ENCODE data around the gene DLG5. TPM values are rescaled to one million over a fixed set of nuclear protein-coding genes. Genes with fewer than 3 reads are reported as not detected.

DLG5 gene
- polyA plus RNA-seq, 3 donors: 0.14 to 0.77 TPM; not detected in 1

DNA sequence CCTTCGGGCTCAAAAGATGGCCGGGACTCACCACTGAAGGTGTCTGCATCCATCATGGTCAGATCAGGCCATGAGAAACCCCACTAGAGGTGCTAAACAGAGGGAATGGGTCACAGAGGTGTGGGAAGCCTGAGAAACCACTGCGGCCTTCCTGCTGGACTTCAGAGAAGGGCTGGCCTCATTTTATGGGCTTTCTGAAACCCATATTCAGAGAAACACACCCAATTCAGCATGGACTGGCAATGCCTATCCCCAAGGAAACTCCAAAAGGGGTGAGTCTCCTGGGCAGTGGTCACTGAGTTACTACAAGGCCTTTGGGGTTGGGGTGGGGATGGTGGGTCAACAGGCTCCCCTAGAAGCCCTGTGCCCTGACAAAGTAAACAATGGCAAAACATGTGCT, 58.0 kb downstream of the DLG5 start:
- H4K20me1 ChIP-seq (ENCODE audit: insufficient read depth, low read length): no peaks in the 10 kb centered on the region
- no peaks in the 10 kb centered on the region for H3K9me3 ChIP-seq (replicated peaks in 1 of 2; ENCODE audit: control insufficient read depth in 1 of 2, insufficient read depth in 1 of 2, low read length in 2 of 2)
- no peak overlapping the region for H2AFZ ChIP-seq (ENCODE audit: insufficient read depth, low read depth, low read length, poor library complexity, severe bottlenecking)
- no peaks in the 10 kb centered on the region for H3K4me1 ChIP-seq (ENCODE audit: control insufficient read depth in 1 of 2, insufficient read depth in 2 of 2, low read length in 2 of 2)
- H3K36me3 ChIP-seq (replicated peaks in 1 of 2; ENCODE audit: control insufficient read depth in 1 of 2, insufficient read depth in 2 of 2, low read length in 2 of 2): no peaks in the 10 kb centered on the region
- H3K36me3 Mint-ChIP-seq: no peaks in the 10 kb centered on the region
- H3K9me3 Mint-ChIP-seq: no peaks in the 10 kb centered on the region
- H3K4me3 ChIP-seq (replicated peaks in 1 of 3; ENCODE audit: low read depth in 2 of 3, low read length in 3 of 3): no peak overlapping the region
- intact Hi-C loops (cut with micrococcal nuclease): no loop called here
- no peak for DNase-seq
- H3K9ac ChIP-seq (ENCODE audit: insufficient read depth, low read length, poor library complexity, severe bottlenecking): no peak overlapping the region
- no peak overlapping the region for H3K4me3 Mint-ChIP-seq
- no peaks in the 10 kb centered on the region for H3K4me1 Mint-ChIP-seq
- no peak overlapping the region for H3K4me2 ChIP-seq (replicated peaks; ENCODE audit: extremely low read depth, low read length, poor library complexity, severe bottlenecking)
- no peak overlapping the region for H3K27ac Mint-ChIP-seq
- TF ChIP-seq, protein P1, sequence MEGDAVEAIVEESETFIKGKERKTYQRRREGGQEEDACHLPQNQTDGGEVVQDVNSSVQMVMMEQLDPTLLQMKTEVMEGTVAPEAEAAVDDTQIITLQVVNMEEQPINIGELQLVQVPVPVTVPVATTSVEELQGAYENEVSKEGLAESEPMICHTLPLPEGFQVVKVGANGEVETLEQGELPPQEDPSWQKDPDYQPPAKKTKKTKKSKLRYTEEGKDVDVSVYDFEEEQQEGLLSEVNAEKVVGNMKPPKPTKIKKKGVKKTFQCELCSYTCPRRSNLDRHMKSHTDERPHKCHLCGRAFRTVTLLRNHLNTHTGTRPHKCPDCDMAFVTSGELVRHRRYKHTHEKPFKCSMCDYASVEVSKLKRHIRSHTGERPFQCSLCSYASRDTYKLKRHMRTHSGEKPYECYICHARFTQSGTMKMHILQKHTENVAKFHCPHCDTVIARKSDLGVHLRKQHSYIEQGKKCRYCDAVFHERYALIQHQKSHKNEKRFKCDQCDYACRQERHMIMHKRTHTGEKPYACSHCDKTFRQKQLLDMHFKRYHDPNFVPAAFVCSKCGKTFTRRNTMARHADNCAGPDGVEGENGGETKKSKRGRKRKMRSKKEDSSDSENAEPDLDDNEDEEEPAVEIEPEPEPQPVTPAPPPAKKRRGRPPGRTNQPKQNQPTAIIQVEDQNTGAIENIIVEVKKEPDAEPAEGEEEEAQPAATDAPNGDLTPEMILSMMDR (IDR thresholded peaks at IDR 0.05): no peak
- peaks cover 0 to 4% (median 0%) of the 10 kb centered on the region in 3 donors for H3K27me3 Mint-ChIP-seq (ENCODE audit: low read depth in 3 of 3)
- WGBS (ENCODE audit: insufficient coverage): 93% methylated on average over 2 of the region's 3 CpGs
- H3K27ac ChIP-seq (ENCODE audit: low read depth in 1 of 2, low read length in 2 of 2): no peak overlapping the region
- H3K27me3 ChIP-seq (ENCODE audit: control insufficient read depth in 2 of 2, insufficient read depth in 2 of 2, low read length in 2 of 2): no peaks in the 10 kb centered on the region
- no peaks in the 10 kb centered on the region for H3K79me2 ChIP-seq (ENCODE audit: insufficient read depth, low read length)

DNA sequence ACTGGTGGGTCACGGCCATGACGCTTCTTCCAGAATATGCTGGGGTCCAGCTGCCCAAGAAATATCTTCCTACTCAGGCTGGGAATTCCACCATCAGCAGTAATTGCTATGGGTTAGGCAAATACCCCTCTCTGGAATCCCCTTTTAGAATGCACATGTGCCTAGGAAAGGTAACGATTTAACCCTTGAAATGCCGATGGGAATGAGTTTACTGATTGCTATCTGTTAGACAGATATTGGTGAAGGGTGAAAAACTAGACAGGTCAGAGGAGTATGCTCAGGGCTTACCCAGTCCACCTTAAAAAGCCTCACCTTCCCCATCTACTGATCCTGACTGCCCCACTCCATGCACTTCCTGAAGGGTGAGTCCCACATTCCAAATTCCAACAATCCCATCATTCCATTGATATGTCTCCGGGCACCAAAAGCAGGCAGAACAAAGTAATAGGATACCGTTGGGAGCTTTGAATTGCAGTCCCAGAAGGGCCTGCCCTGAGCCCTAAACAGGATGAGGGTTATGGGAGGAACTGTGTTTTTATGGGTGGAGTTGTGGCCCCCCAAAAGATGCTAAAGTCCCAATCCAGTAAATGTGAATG, 59.3 kb downstream of the DLG5 start:
- Histone ChIP-seq H2AFZ (ENCODE audit: insufficient read depth, low read depth, low read length, poor library complexity, severe bottlenecking) (no peak overlapping the region), H3K9me3 (replicated peaks in 1 of 2; ENCODE audit: control insufficient read depth in 1 of 2, insufficient read depth in 1 of 2, low read length in 2 of 2) (no peaks in the 10 kb centered on the region), H3K4me1 (ENCODE audit: control insufficient read depth in 1 of 2, insufficient read depth in 2 of 2, low read length in 2 of 2) (no peaks in the 10 kb centered on the region), H3K27ac (ENCODE audit: low read depth in 1 of 2, low read length in 2 of 2) (no peak overlapping the region), H3K4me2 (replicated peaks; ENCODE audit: extremely low read depth, low read length, poor library complexity, severe bottlenecking) (no peak overlapping the region), H3K27me3 (ENCODE audit: control insufficient read depth in 2 of 2, insufficient read depth in 2 of 2, low read length in 2 of 2) (no peaks in the 10 kb centered on the region), H3K9ac (ENCODE audit: insufficient read depth, low read length, poor library complexity, severe bottlenecking) (no peak overlapping the region), H3K36me3 (replicated peaks in 1 of 2; ENCODE audit: control insufficient read depth in 1 of 2, insufficient read depth in 2 of 2, low read length in 2 of 2) (no peaks in the 10 kb centered on the region), H4K20me1 (ENCODE audit: insufficient read depth, low read length) (no peaks in the 10 kb centered on the region), H3K79me2 (ENCODE audit: insufficient read depth, low read length) (no peaks in the 10 kb centered on the region), H3K4me3 (replicated peaks in 1 of 3; ENCODE audit: low read depth in 2 of 3, low read length in 3 of 3) (no peak overlapping the region)
- Mint-ChIP-seq H3K4me3 (no peak overlapping the region), H3K9me3 (no peaks in the 10 kb centered on the region), H3K4me1 (no peaks in the 10 kb centered on the region), H3K36me3 (no peaks in the 10 kb centered on the region), H3K27me3 (ENCODE audit: low read depth in 3 of 3) (no peaks in the 10 kb centered on the region), H3K27ac (no peak overlapping the region)
- intact Hi-C loops (cut with micrococcal nuclease): no loop called here
- no peak for DNase-seq
- WGBS (ENCODE audit: insufficient coverage): 92% methylated on average over 4 of the region's 6 CpGs
- TF ChIP-seq, protein P1 (IDR thresholded peaks at IDR 0.05): no peak

Data from CD14-positive monocyte (primary cell).